Prostate gland (tissue), 2 donors: Measurements from ENCODE around the gene NRARP.

Source experiments
- CTCF ChIP-seq, 4 experiments: fragments of 200-600 bp in 2 of 4; fragments of 450-650 bp in 2 of 4; sonication (generic) in 2 of 4; IDR thresholded peaks; 1 replicate in 3 of 4; 2 replicates in 1 of 4; pipeline ENCODE4 v1.5.1; 2016 to 2019; ENCODE audit warnings: antibody characterized with exemption in 4 of 4, mild to moderate bottlenecking in 2 of 4, moderate library complexity in 2 of 4
- POLR2A ChIP-seq: fragments of 450-650 bp; IDR thresholded peaks from one replicate; pipeline ENCODE4 v1.6.1; 2016; ENCODE audit warnings: antibody characterized with exemption, mild to moderate bottlenecking

- TF ChIP-seq POLR2A, result no peak
- TF ChIP-seq CTCF (IDR thresholded peaks at IDR 0.05), result no peak
Observed at GRCh38 chr9:137306850-137307254, 4.8 kb upstream of the NRARP start.
